ENCODE results near the gene MS4A8. TPM values are rescaled to one million over a fixed set of nuclear protein-coding genes. Genes with fewer than 3 reads are reported as not detected.

The MS4A8 gene
- total and polyA plus RNA-seq, 2 of the 13 experiments (the other 11 are each of a cell fraction or from before 2014, with no cell fraction given): not detected

DNA sequence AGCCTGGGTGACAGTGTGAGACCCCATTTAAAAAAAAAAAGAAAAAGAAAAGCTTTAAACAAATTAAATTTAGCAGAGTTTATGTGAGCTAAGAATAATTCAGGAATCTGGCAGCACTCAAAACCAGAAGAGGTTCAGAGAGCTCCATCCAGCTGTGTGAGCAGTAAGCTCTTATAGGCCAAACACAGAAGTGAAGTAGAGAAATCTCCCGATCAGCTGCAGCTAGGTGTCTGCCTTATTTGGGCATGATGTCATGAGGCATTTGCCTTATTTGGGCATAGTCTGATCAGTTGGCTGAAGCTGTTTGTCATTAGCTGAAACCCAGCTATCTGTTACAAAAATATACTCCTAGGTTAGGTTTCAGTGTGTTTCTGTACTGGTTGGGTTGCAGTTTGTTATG, 65.5 kb downstream of the MS4A8 start:
- no peak for DNase-seq (ENCODE audit: low spot score)
- Histone ChIP-seq H3K9me3 (ENCODE audit: low read length) (no peaks in the 10 kb centered on the region), H3K4me1 (ENCODE audit: insufficient read depth, low read length) (no peaks in the 10 kb centered on the region), H3K36me3 (replicated peaks in 1 of 2; ENCODE audit: control insufficient read depth in 1 of 2, insufficient read depth in 2 of 2, low read length in 2 of 2) (no peaks in the 10 kb centered on the region), H3K4me3 (replicated peaks in 1 of 3; ENCODE audit: insufficient read depth in 1 of 3, low read depth in 2 of 3, low read length in 3 of 3) (no peak overlapping the region), H4K20me1 (ENCODE audit: insufficient read depth, low read length) (no peaks in the 10 kb centered on the region), H3K4me2 (ENCODE audit: low read depth, low read length) (no peak overlapping the region), H2AFZ (ENCODE audit: low read length) (no peak overlapping the region), H3K27me3 (ENCODE audit: control insufficient read depth in 1 of 2, insufficient read depth in 2 of 2, low read length in 2 of 2) (peaks cover 1 to 23% of the 10 kb centered on the region in 2 experiments; a peak in 2 of 5 replicates), H3K27ac (ENCODE audit: extremely low read length, insufficient read depth, low read length) (no peak overlapping the region), H3K79me2 (ENCODE audit: insufficient read depth, low read length) (no peaks in the 10 kb centered on the region), H3K9ac (ENCODE audit: insufficient read depth, low read depth, low read length) (no peak overlapping the region)
- no peak for ATAC-seq
- POLR2A ChIA-PET: no interaction called here
- no TSS peak for BruUV-seq (replicated peaks)
- CTCF ChIA-PET (ENCODE audit: low intra/inter-chr PET ratio, low total read pairs): no interaction called here
- intact Hi-C loops (cut with micrococcal nuclease; ENCODE audit: unreplicated experiment) (loop anchor here (5.0 kb wide), 1 partner anchor 403 kb away; no protein-coding TSS in a partner anchor), in situ Hi-C loops (cut with HindIII; ENCODE audit: extremely low pct_ligation_motif_present, low pct_unique_long_range_greater_than_20kb) (no loop called here)
- FAIRE-seq: no peak
- TF ChIP-seq ZFP90 (CRISPR knock-in tag; IDR thresholded peaks at IDR 0.05; ENCODE audit: borderline replicate concordance) (no peak), ZNF7 (CRISPR knock-in tag; IDR thresholded peaks at IDR 0.05) (no peak), SRF (IDR thresholded peaks at IDR 0.05; ENCODE audit: low read depth, low read length) (peak; percentile 92), ZNF225 (CRISPR knock-in tag; IDR thresholded peaks at IDR 0.05) (no peak), ATF7 (IDR thresholded peaks at IDR 0.05) (0 out of 2 replicates have a peak, but pooled peaks have one; percentile 5), ATF7 (CRISPR knock-in tag; IDR thresholded peaks at IDR 0.05) (no peak), BRF2 (CRISPR knock-in tag; IDR thresholded peaks at IDR 0.05) (no peak), JDP2 (CRISPR knock-in tag; IDR thresholded peaks at IDR 0.05; ENCODE audit: borderline replicate concordance) (no peak), DRAP1 (CRISPR knock-in tag; IDR thresholded peaks at IDR 0.05) (no peak), ZNF124 (CRISPR knock-in tag; IDR thresholded peaks at IDR 0.05) (no peak), SIN3B (IDR thresholded peaks at IDR 0.05; ENCODE audit: low read length) (no peak), ZNF569 (CRISPR knock-in tag; IDR thresholded peaks at IDR 0.05; ENCODE audit: borderline replicate concordance) (no peak), ZNF720 (CRISPR knock-in tag; IDR thresholded peaks at IDR 0.05) (no peak)
- 0% methylated on average over 1 of the region's 1 CpG for WGBS (ENCODE audit: low lambda C conversion rate)
